CD4-positive, alpha-beta T cell (primary cell): ENCODE measurements around the gene ARID1B. TPM values are rescaled to one million over a fixed set of nuclear protein-coding genes. Genes with fewer than 3 reads are reported as not detected.
A peak's percentile ranks its signal among the peaks of the same experiment; 100 is the strongest.
"Not testable (repeated sequence)": the region's sequence is repeated elsewhere in the genome, so short reads cannot be mapped to it uniquely, and the experiment has no call there.

Source experiments
- ATAC-seq: fragments of 200-7000 bp; cut with Tn5 transposase; one replicate; pipeline ENCODE4 v1.10.0; 2022; ENCODE audit warnings: mild to moderate bottlenecking; ENCODE audit not compliant: poor library complexity
- CTCF ChIA-PET: fragments of 350-600 bp; sonication (Branson Sonifier 250); formaldehyde crosslinking; loops from one replicate; lab custom pipeline; 2021; ENCODE audit warnings: antibody characterized with exemption, inconsistent platforms; lab: Charles Lee
- POLR2A ChIA-PET: fragments of 350-600 bp; sonication (Branson Sonifier 250); formaldehyde crosslinking; loops from one replicate; lab custom pipeline; 2021; ENCODE audit warnings: antibody characterized with exemption, inconsistent platforms; lab: Charles Lee
- DNase-seq, 14 experiments: peaks; one replicate each; pipeline ENCODE4 v3.0.0-alpha.2; 2013 to 2020; ENCODE audit warnings: mixed read lengths in 2 of 14
- H3K27ac ChIP-seq, 2 donors: one replicate each; pipeline versions ENCODE4 v1.5.1 to v1.7.0; 2013; ENCODE audit warnings: low read length in 2 of 2, low read depth in 1 of 2, mild to moderate bottlenecking in 1 of 2
- H3K27me3 ChIP-seq, 2 experiments: 1 replicate in 1 of 2; 2 replicates in 1 of 2; pipeline versions ENCODE4 v1.6.1 to v1.7.0; 2013; ENCODE audit warnings: low read length in 2 of 2, control low read depth in 1 of 2, mild to moderate bottlenecking in 1 of 2, moderate library complexity in 1 of 2; ENCODE audit not compliant: insufficient read depth in 2 of 2, control insufficient read depth in 1 of 2
- H3K36me3 ChIP-seq: one replicate; pipeline ENCODE4 v1.6.1; 2013; ENCODE audit warnings: low read length, control low read depth; ENCODE audit not compliant: insufficient read depth
- H3K4me1 ChIP-seq: one replicate; pipeline ENCODE4 v1.6.1; 2013; ENCODE audit warnings: low read length, control low read depth; ENCODE audit not compliant: insufficient read depth
- H3K4me3 ChIP-seq: one replicate; pipeline ENCODE4 v1.5.1; 2013; ENCODE audit warnings: mild to moderate bottlenecking, low read length, moderate library complexity
- H3K9me3 ChIP-seq, 2 experiments: 1 replicate in 1 of 2; 2 replicates in 1 of 2; pipeline versions ENCODE4 v1.6.1 to v1.7.0; 2013; ENCODE audit warnings: low read length in 2 of 2, mild to moderate bottlenecking in 2 of 2, control low read depth in 1 of 2, moderate library complexity in 1 of 2; ENCODE audit not compliant: control insufficient read depth in 1 of 2, insufficient read depth in 1 of 2
- H3K27ac Mint-ChIP-seq: one replicate; pipeline ENCODE4 v1.8.0; 2020; ENCODE audit warnings: mixed read lengths
- H3K27me3 Mint-ChIP-seq: one replicate; pipeline ENCODE4 v1.8.0; 2021; ENCODE audit warnings: mixed read lengths
- H3K36me3 Mint-ChIP-seq: one replicate; pipeline ENCODE4 v1.8.0; 2021; ENCODE audit warnings: low read depth, mixed read lengths
- H3K4me1 Mint-ChIP-seq: one replicate; pipeline ENCODE4 v1.8.0; 2021; ENCODE audit warnings: low read depth, mixed read lengths
- H3K4me3 Mint-ChIP-seq: one replicate; pipeline ENCODE4 v1.8.0; 2020; ENCODE audit warnings: mild to moderate bottlenecking, mixed read lengths
- H3K9me3 Mint-ChIP-seq: one replicate; pipeline ENCODE4 v1.8.0; 2020; ENCODE audit warnings: mixed read lengths
- intact Hi-C, 2 experiments: fragments of 100-400 bp; cut with DNase I in 1 of 2; cut with micrococcal nuclease in 1 of 2; formaldehyde crosslinking; loops; one replicate each; pipeline versions ENCODE4 v1.15.1 to v1.9.0; 2023 to 2025; cut with DNase I, micrococcal nuclease
- total RNA-seq, 174 experiments: library from RNA in 2 of 174; stranded (reverse) in 2 of 174; gene quantifications; one replicate each; pipeline ENCODE4 v1.2.3 and lab custom pipeline; 2021 to 2026
- TF ChIP-seq, protein P1 (sequence below): fragments of 200-600 bp; IDR thresholded peaks from one replicate; pipeline ENCODE4 v1.8.0; 2022; ENCODE audit warnings: antibody characterized with exemption, mild to moderate bottlenecking

ARID1B gene
- total RNA-seq, 2 experiments from 2014 or later, result 120 to 125 TPM

- no peak overlapping the region for H3K4me3 ChIP-seq
- Mint-ChIP-seq H3K36me3 (no peaks in the 10 kb centered on the region), H3K9me3 (no peaks in the 10 kb centered on the region), H3K4me1 (peaks cover 77% of the 10 kb centered on the region), H3K27ac (no peak overlapping the region), H3K27me3 (no peaks in the 10 kb centered on the region), H3K4me3 (no peak overlapping the region)
- no peaks in the 10 kb centered on the region for H3K9me3 ChIP-seq
- intact Hi-C loops, result loop anchor here in 1 of 2 experiments (5.0 to 10.0 kb wide), 2 partner anchors 147 to 380 kb away; no protein-coding TSS in a partner anchor
- no peaks in the 10 kb centered on the region for H3K27me3 ChIP-seq
- H3K27ac ChIP-seq, result no peak overlapping the region
- ChIA-PET POLR2A (interaction anchor here (1.0 kb wide), 1 partner anchor 20 kb away, joined by 3 read pairs; no protein-coding TSS in a partner anchor), CTCF (interaction anchor here (1.3 to 1.5 kb wide), 3 partner anchors 9 to 12 kb away, joined by 3 to 4 read pairs (median 3); no protein-coding TSS in a partner anchor)
- H3K4me1 ChIP-seq, result peaks cover 11% of the 10 kb centered on the region
- TF ChIP-seq, protein P1, sequence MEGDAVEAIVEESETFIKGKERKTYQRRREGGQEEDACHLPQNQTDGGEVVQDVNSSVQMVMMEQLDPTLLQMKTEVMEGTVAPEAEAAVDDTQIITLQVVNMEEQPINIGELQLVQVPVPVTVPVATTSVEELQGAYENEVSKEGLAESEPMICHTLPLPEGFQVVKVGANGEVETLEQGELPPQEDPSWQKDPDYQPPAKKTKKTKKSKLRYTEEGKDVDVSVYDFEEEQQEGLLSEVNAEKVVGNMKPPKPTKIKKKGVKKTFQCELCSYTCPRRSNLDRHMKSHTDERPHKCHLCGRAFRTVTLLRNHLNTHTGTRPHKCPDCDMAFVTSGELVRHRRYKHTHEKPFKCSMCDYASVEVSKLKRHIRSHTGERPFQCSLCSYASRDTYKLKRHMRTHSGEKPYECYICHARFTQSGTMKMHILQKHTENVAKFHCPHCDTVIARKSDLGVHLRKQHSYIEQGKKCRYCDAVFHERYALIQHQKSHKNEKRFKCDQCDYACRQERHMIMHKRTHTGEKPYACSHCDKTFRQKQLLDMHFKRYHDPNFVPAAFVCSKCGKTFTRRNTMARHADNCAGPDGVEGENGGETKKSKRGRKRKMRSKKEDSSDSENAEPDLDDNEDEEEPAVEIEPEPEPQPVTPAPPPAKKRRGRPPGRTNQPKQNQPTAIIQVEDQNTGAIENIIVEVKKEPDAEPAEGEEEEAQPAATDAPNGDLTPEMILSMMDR, result no peak
- H3K36me3 ChIP-seq, result no peaks in the 10 kb centered on the region
- no peak for ATAC-seq
- no peak for DNase-seq
Observed at GRCh38 chr6:156944412-156944811, 167.2 kb downstream of the ARID1B start.

- H3K4me3 Mint-ChIP-seq, H3K9me3 ChIP-seq, ATAC-seq, H3K27ac ChIP-seq, H3K4me3 ChIP-seq, POLR2A ChIA-PET, CTCF ChIA-PET, H3K36me3 Mint-ChIP-seq, H3K27me3 ChIP-seq, H3K36me3 ChIP-seq, DNase-seq, H3K9me3 Mint-ChIP-seq, H3K27ac Mint-ChIP-seq, H3K27me3 Mint-ChIP-seq: not testable (repeated sequence)
- H3K4me1 ChIP-seq, result peaks cover 12% of the 10 kb centered on the region
- peaks cover 77% of the 10 kb centered on the region for H3K4me1 Mint-ChIP-seq
- intact Hi-C loops, result loop anchor here in 1 of 2 experiments (10.0 kb wide), 1 partner anchor 381 kb away; no protein-coding TSS in a partner anchor
Observed at GRCh38 chr6:156945789-156946172, 168.6 kb downstream of the ARID1B start.

GRCh38 chr6:156946370-156946936 is 169.3 kb downstream of the ARID1B start:
- H3K36me3 Mint-ChIP-seq, result no peaks in the 10 kb centered on the region
- no peaks in the 10 kb centered on the region for H3K9me3 Mint-ChIP-seq
- TF ChIP-seq, protein P1, result no peak
- Histone ChIP-seq H3K4me1 (peaks cover 12% of the 10 kb centered on the region), H3K27ac (no peak overlapping the region), H3K27me3 (no peaks in the 10 kb centered on the region), H3K36me3 (no peaks in the 10 kb centered on the region), H3K4me3 (no peak overlapping the region), H3K9me3 (no peaks in the 10 kb centered on the region)
- H3K27me3 Mint-ChIP-seq, result no peaks in the 10 kb centered on the region
- ChIA-PET POLR2A (no interaction called here), CTCF (no interaction called here)
- peak overlapping the region; percentile 4 for H3K27ac Mint-ChIP-seq
- intact Hi-C loops, result loop anchor here in 1 of 2 experiments (10.0 kb wide), 1 partner anchor 382 kb away; no protein-coding TSS in a partner anchor
- H3K4me1 Mint-ChIP-seq, result peaks cover 70% of the 10 kb centered on the region
- no peak for ATAC-seq
- DNase-seq, result no peak
- H3K4me3 Mint-ChIP-seq, result no peak overlapping the region
